Measurements from ENCODE around the gene CA14. TPM values are rescaled to one million over a fixed set of nuclear protein-coding genes. Genes with fewer than 3 reads are reported as not detected.

Gene CA14
- total and polyA plus RNA-seq, 9 of the 15 experiments (the other 6 are each of a cell fraction or from before 2014, with no cell fraction given), result 0.13 to 0.57 (median 0.26) TPM; not detected in 1

GRCh38 chr1:150235852-150236613, 21.5 kb upstream of the CA14 start, which contains the start of gene ANP32E (continued):
- TF ChIP-seq ZBTB5 (IDR thresholded peaks at IDR 0.05), result no peak
- TF ChIP-seq TFE3 (CRISPR knock-in tag; IDR thresholded peaks at IDR 0.05), result no peak
- TF ChIP-seq U2AF1 (optimal IDR thresholded peaks at IDR 0.05; ENCODE audit: low read depth, low read length), result no peak
- TF ChIP-seq TSC22D4 (tag; IDR thresholded peaks at IDR 0.05), result no peak
- no peak for TF ChIP-seq PTBP1 (IDR thresholded peaks at IDR 0.05; ENCODE audit: low read depth, low read length)
- no peak for TF ChIP-seq HEY1 (CRISPR knock-in tag; IDR thresholded peaks at IDR 0.05; ENCODE audit: borderline replicate concordance)
- no peak for TF ChIP-seq ZNF77 (CRISPR knock-in tag; IDR thresholded peaks at IDR 0.05)
- TF ChIP-seq MCM3 (IDR thresholded peaks at IDR 0.05), result no peak
- peak; percentile 88 for TF ChIP-seq E2F3 (CRISPR knock-in tag; IDR thresholded peaks at IDR 0.05)
- TF ChIP-seq MTA3 (IDR thresholded peaks at IDR 0.05; ENCODE audit: borderline replicate concordance), result peak; percentile 98
- TF ChIP-seq POLR2H (tag; IDR thresholded peaks at IDR 0.05; ENCODE audit: low read depth), result peak; percentile 96
- no peak for TF ChIP-seq ZNF780A (CRISPR knock-in tag; IDR thresholded peaks at IDR 0.05)
- peak; percentile 54 to 79; a peak in 3 of 4 replicates for TF ChIP-seq MNT (conservative IDR thresholded peaks at IDR 0.05)
- TF ChIP-seq HOXB6 (CRISPR knock-in tag; IDR thresholded peaks at IDR 0.05; ENCODE audit: borderline replicate concordance), result no peak
- TF ChIP-seq TRIM25 (IDR thresholded peaks at IDR 0.05; ENCODE audit: borderline replicate concordance), result peak; percentile 79; the same call in 1 of the 2 replicates
- peak; percentile 52 for TF ChIP-seq LEF1 (IDR thresholded peaks at IDR 0.05)
- 0 out of 2 replicates have a peak, but pooled peaks have one; percentile 15 for TF ChIP-seq KLF6 (CRISPR knock-in tag; IDR thresholded peaks at IDR 0.05; ENCODE audit: borderline replicate concordance)
- no peak for TF ChIP-seq CTCFL (IDR thresholded peaks at IDR 0.05; ENCODE audit: borderline replicate concordance, insufficient read depth, low read depth, low read length, poor library complexity, severe bottlenecking)
- TF ChIP-seq ZNF174 (CRISPR knock-in tag; IDR thresholded peaks at IDR 0.05), result no peak

All from K562 (cell line).